Gastroesophageal sphincter (tissue), 3 donors: Measurements from ENCODE around the gene NSMCE1.

Source experiments
- POLR2A ChIP-seq, 2 donors: fragments of 450-650 bp; IDR thresholded peaks; one replicate each; pipeline ENCODE4 v1.6.1; 2017; ENCODE audit warnings: antibody characterized with exemption in 2 of 2, mild to moderate bottlenecking in 2 of 2, moderate library complexity in 1 of 2
- POLR2AphosphoS5 ChIP-seq: sonication (generic); formaldehyde crosslinking; IDR thresholded peaks from one replicate; pipeline ENCODE4 v1.6.1; 2017; ENCODE audit warnings: antibody characterized with exemption
- TF ChIP-seq, protein P1 (sequence below), 4 experiments: fragments of 200-600 bp in 2 of 4; fragments of 450-650 bp in 2 of 4; sonication (generic) in 1 of 4; IDR thresholded peaks; one replicate each; pipeline ENCODE4 v1.5.1; 2017 to 2019; ENCODE audit warnings: antibody characterized with exemption in 4 of 4, mild to moderate bottlenecking in 2 of 4, moderate library complexity in 2 of 4

DNA sequence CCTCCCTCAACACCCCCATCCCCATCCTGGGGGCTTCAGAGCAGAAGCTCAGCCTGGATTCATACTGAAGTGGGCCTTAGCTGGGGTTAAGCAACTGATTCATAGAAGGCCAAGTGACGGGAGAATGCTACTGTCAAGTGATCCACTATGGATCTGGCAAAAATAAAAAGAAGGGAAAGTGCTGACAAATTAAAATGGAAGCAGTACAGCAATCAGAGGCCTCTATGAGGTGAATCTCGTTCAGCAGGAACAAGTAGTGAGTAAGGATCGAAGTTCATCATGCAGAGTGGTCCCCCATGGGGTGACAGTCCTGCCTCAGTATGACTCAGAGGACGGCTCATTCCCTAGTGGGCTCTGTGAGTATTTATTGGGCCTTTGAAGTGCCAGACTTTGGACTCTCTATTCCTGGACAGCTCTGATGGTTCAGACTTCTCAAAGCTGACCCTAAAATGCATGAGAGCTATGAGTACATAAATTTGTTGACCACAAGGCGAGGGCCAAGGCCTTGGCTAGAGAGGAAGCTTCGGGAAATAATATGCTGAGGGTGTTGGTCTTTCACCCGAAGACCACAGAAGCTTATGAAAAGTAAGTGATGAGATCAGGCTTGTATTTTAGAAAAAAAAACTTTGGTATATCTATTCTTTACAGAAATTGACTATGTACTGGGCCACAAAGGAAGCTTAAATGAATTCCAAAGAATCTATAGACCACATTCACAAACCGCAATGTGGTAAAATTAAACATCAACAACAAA is 5.3 kb upstream of the NSMCE1 start:
- TF ChIP-seq POLR2A (IDR thresholded peaks at IDR 0.05) = no peak
- TF ChIP-seq, protein P1, sequence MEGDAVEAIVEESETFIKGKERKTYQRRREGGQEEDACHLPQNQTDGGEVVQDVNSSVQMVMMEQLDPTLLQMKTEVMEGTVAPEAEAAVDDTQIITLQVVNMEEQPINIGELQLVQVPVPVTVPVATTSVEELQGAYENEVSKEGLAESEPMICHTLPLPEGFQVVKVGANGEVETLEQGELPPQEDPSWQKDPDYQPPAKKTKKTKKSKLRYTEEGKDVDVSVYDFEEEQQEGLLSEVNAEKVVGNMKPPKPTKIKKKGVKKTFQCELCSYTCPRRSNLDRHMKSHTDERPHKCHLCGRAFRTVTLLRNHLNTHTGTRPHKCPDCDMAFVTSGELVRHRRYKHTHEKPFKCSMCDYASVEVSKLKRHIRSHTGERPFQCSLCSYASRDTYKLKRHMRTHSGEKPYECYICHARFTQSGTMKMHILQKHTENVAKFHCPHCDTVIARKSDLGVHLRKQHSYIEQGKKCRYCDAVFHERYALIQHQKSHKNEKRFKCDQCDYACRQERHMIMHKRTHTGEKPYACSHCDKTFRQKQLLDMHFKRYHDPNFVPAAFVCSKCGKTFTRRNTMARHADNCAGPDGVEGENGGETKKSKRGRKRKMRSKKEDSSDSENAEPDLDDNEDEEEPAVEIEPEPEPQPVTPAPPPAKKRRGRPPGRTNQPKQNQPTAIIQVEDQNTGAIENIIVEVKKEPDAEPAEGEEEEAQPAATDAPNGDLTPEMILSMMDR (IDR thresholded peaks at IDR 0.05) = no peak
- TF ChIP-seq POLR2AphosphoS5 = no peak
